ENCODE measurements around the gene MLIP.

- TF ChIP-seq CTCF (IDR thresholded peaks at IDR 0.05) (no peak), POLR2A (IDR thresholded peaks at IDR 0.05) (no peak)
These were observed 180.5 kb downstream of the MLIP start for GRCh38 chr6:54291738-54292137.
